Right lobe of liver (tissue), 4 donors: ENCODE data around the gene ALLC.

Source experiments
- POLR2A ChIP-seq: fragments of 450-650 bp; IDR thresholded peaks from one replicate; pipeline ENCODE4 v1.6.1; 2017; ENCODE audit warnings: antibody characterized with exemption, mild to moderate bottlenecking
- TF ChIP-seq, protein P1 (sequence below), 4 donors: fragments of 200-600 bp in 3 of 4; fragments of 450-650 bp in 1 of 4; IDR thresholded peaks; one replicate each; pipeline versions ENCODE4 v1.5.1 to v1.8.0; 2016 to 2022; ENCODE audit warnings: antibody characterized with exemption in 4 of 4, mild to moderate bottlenecking in 2 of 4
- donor health status: DM: no; HTN: no; CAD: no.
- donor health status: DM: no; HTN: no; CAD: no.
- donor health status: DM: no; HTN: yes; CAD: no.

DNA sequence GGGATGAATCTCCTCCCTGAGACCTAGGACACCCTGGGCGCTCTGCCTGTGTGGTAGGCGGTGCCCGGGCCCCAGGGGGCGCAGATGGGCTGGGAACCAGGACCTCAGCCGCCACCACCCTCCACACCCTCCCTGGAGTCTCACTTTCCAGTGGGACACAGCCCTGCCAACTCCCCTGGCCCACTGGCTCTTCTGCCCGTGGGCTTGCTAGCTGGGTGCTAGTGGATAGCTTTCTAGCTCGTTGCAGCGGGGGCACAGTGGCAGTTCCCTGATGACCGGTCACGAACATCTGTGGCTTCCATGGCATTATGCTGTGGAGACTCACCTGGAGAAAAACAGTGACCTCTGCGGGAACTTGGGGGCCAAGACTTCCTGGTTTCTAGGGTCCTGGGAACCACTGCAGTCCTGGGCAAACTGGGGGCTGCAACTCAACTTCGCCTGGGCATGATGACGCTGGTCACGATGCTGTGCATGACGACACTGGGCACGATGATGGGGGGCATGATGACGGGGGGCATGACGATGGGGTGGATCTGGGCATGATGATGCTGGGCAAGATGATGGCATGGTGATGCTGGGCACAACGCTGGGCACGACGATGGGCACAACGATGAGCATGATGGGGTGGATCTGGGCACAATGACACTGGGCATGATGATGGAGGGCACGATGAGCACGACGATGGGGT lies 31.0 kb upstream of the ALLC start:
- no peak for TF ChIP-seq POLR2A
- TF ChIP-seq, protein P1, sequence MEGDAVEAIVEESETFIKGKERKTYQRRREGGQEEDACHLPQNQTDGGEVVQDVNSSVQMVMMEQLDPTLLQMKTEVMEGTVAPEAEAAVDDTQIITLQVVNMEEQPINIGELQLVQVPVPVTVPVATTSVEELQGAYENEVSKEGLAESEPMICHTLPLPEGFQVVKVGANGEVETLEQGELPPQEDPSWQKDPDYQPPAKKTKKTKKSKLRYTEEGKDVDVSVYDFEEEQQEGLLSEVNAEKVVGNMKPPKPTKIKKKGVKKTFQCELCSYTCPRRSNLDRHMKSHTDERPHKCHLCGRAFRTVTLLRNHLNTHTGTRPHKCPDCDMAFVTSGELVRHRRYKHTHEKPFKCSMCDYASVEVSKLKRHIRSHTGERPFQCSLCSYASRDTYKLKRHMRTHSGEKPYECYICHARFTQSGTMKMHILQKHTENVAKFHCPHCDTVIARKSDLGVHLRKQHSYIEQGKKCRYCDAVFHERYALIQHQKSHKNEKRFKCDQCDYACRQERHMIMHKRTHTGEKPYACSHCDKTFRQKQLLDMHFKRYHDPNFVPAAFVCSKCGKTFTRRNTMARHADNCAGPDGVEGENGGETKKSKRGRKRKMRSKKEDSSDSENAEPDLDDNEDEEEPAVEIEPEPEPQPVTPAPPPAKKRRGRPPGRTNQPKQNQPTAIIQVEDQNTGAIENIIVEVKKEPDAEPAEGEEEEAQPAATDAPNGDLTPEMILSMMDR (IDR thresholded peaks at IDR 0.05) = no peak
